PC-3 (cell line): Measurements from ENCODE around the gene SLC26A8. TPM values are rescaled to one million over a fixed set of nuclear protein-coding genes. Genes with fewer than 3 reads are reported as not detected.

Experiments
- ATAC-seq: fragments of 200-7000 bp; cut with Tn5 transposase; 2 replicates; pipeline ENCODE4 v1.9.1; 2020; ENCODE audit warnings: mild to moderate bottlenecking, moderate library complexity
- BruUV-seq: library from RNA; stranded (reverse); fragments of 400-500 nt; replicated peaks from 2 replicates; lab custom pipeline; 2021; lab: Mats Ljungman, UMichigan
- CTCF ChIA-PET: fragments of 300-600 bp; sonication (Branson Sonifier 250); formaldehyde crosslinking; loops from one replicate; lab custom pipeline; 2022; ENCODE audit warnings: antibody characterized with exemption; lab: Charles Lee
- POLR2A ChIA-PET: fragments of 300-600 bp; sonication (Branson Sonifier 250); formaldehyde crosslinking; loops from one replicate; lab custom pipeline; 2022; ENCODE audit warnings: antibody characterized with exemption; ENCODE audit not compliant: unreplicated experiment; lab: Charles Lee
- DNase-seq: peaks from one replicate; pipeline ENCODE4 v3.0.0-alpha.2; 2015
- H2AFZ ChIP-seq: fragments of 300-600 bp; sonication (generic); 2 replicates; pipeline ENCODE4 v1.6.0; 2016; ENCODE audit warnings: antibody characterized with exemption, low read length
- H3F3A ChIP-seq: fragments of 300-600 bp; sonication (generic); one replicate; pipeline ENCODE4 v1.6.0; 2017; ENCODE audit warnings: antibody characterized with exemption, low read length, control low read depth, mild to moderate bottlenecking; ENCODE audit not compliant: unreplicated experiment
- H3K27ac ChIP-seq: fragments of 300-600 bp; sonication (generic); 2 replicates; pipeline ENCODE4 v1.5.1; 2016; ENCODE audit warnings: mild to moderate bottlenecking, low read length
- H3K27me3 ChIP-seq: fragments of 300-600 bp; sonication (generic); 2 replicates; pipeline ENCODE4 v1.6.1; 2016; ENCODE audit warnings: low read length, mixed read lengths
- H3K36me3 ChIP-seq: fragments of 300-600 bp; sonication (generic); 2 replicates; pipeline ENCODE4 v1.6.1; 2016; ENCODE audit warnings: low read depth, mixed run types, low read length, mixed read lengths
- H3K4me1 ChIP-seq: fragments of 300-600 bp; sonication (generic); 2 replicates; pipeline ENCODE4 v1.5.1; 2016; ENCODE audit warnings: low read length; ENCODE audit not compliant: insufficient read depth
- H3K4me2 ChIP-seq: fragments of 300-600 bp; sonication (generic); 2 replicates; pipeline ENCODE4 v1.6.0; 2016; ENCODE audit warnings: low read length
- H3K4me3 ChIP-seq: fragments of 300-600 bp; sonication (generic); 2 replicates; pipeline ENCODE4 v1.5.1; 2016; ENCODE audit warnings: mild to moderate bottlenecking, low read length, mixed read lengths
- H3K79me2 ChIP-seq: fragments of 300-600 bp; sonication (generic); 2 replicates; pipeline ENCODE4 v1.6.1; 2017; ENCODE audit warnings: low read length, mixed read lengths
- H3K9ac ChIP-seq: fragments of 300-600 bp; sonication (generic); 2 replicates; pipeline ENCODE4 v1.6.0; 2016; ENCODE audit warnings: mild to moderate bottlenecking, low read length
- H3K9me2 ChIP-seq: fragments of 300-600 bp; sonication (generic); replicated peaks from 2 replicates; pipeline ENCODE4 v1.6.1; 2016; ENCODE audit warnings: mixed run types, low read length, mixed read lengths
- H3K9me3 ChIP-seq: fragments of 300-600 bp; sonication (generic); 2 replicates; pipeline ENCODE4 v1.6.1; 2016; ENCODE audit warnings: low read length, mixed read lengths
- H4K20me1 ChIP-seq: fragments of 300-600 bp; sonication (generic); 2 replicates; pipeline ENCODE4 v1.6.1; 2016; ENCODE audit warnings: low read length, mixed read lengths
- CTCF ChIP-seq: fragments of 300-600 bp; sonication (generic); conservative IDR thresholded peaks from 2 replicates; pipeline ENCODE4 v1.5.1; 2017; ENCODE audit warnings: antibody characterized with exemption, low read depth, mild to moderate bottlenecking, low read length
- EZH2 ChIP-seq: fragments of 300-600 bp; sonication (generic); IDR thresholded peaks from one replicate; pipeline ENCODE4 v1.6.1; 2017; ENCODE audit warnings: antibody characterized with exemption, mild to moderate bottlenecking, low read length; ENCODE audit not compliant: unreplicated experiment
- EZH2phosphoT487 ChIP-seq: fragments of 300-600 bp; sonication (generic); IDR thresholded peaks from 2 replicates; pipeline ENCODE4 v1.6.1; 2018; ENCODE audit warnings: mild to moderate bottlenecking, antibody characterized with exemption, low read length, borderline replicate concordance
- intact Hi-C: fragments of 100-400 bp; cut with micrococcal nuclease; formaldehyde crosslinking; loops from 2 replicates; pipeline ENCODE4 v1.9.0; 2023
- total RNA-seq: library from RNA; depleted of rRNA; stranded (reverse); fragments of >200 nt; gene quantifications from 2 replicates; pipeline ENCODE4 v1.2.3, GENCODE V29; 2014

SLC26A8 gene
- total RNA-seq, 1 experiment from 2014 or later, result not detected

DNA sequence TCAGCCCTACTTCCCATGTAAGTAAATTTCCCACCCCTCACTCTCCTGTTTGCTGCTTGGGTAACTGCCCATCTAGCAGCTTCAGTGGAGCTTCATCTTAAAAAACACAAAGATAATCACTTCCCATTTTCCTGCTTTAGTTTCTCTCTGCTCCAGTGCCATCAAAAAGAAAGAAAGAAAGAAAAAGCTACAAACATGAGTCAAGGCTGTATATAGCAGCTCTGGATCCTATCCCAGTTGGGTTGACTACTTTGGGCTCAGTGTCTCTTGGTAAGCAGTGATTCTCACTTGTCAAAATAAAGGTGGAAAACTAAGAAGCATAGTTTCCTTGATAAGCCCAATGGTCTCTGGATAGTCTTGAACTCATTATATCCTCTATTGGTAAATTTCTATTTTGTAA, 54.8 kb downstream of the SLC26A8 start:
- H3K27me3 ChIP-seq, result no peaks in the 10 kb centered on the region
- peak overlapping the region; percentile 39; the same call in 1 of the 2 replicates for H2AFZ ChIP-seq
- BruUV-seq, result no TSS peak
- H3K4me3 ChIP-seq, result no peak overlapping the region
- peak overlapping the region; percentile 60 for H3K27ac ChIP-seq
- peak overlapping the region; percentile 13; the same call in 1 of the 2 replicates for H3K4me2 ChIP-seq
- CTCF ChIA-PET, result interaction anchor here (0.6 kb wide), 2 partner anchors 151 to 346 kb away, joined by 3 read pairs; no protein-coding TSS in a partner anchor
- peaks cover 29% of the 10 kb centered on the region for H3K4me1 ChIP-seq
- H3K36me3 ChIP-seq, result no peaks in the 10 kb centered on the region
- no peak overlapping the region for H3K9ac ChIP-seq
- H3F3A ChIP-seq, result no peaks in the 10 kb centered on the region
- no peaks in the 10 kb centered on the region for H4K20me1 ChIP-seq
- POLR2A ChIA-PET, result no interaction called here
- TF ChIP-seq EZH2 (no peak), CTCF (no peak), EZH2phosphoT487 (no peak)
- no peaks in the 10 kb centered on the region for H3K9me2 ChIP-seq
- DNase-seq (no peak), ATAC-seq (peak; percentile 28; the same call in 1 of the 2 replicates)
- no peaks in the 10 kb centered on the region for H3K9me3 ChIP-seq
- intact Hi-C loops, result no loop called here
- H3K79me2 ChIP-seq, result no peaks in the 10 kb centered on the region

DNA sequence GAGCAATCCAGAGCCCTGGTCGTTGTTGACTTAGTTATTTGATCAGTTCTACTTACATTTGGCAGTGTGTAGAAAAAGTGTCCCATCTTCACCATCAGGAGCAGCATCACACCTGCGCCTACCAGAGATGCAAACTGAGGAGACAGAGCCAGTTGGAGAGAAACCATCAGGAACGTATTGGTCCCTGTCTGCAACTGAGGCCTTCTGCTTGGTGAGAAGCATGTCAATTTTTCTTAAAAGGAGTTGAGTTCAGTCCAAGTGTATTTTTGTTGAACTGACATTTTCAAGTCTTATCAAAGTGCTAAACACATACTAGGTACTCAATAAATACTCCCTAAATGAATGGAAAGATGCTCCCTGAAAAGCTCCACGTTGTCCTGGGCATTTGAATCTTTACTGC, 55.6 kb downstream of the SLC26A8 start:
- no peak overlapping the region for H3K27ac ChIP-seq
- no peaks in the 10 kb centered on the region for H4K20me1 ChIP-seq
- H3K4me2 ChIP-seq, result no peak overlapping the region
- POLR2A ChIA-PET, result no interaction called here
- DNase-seq, result no peak
- no peak for ATAC-seq
- no peaks in the 10 kb centered on the region for H3K36me3 ChIP-seq
- no TSS peak for BruUV-seq
- H3K9me2 ChIP-seq, result no peaks in the 10 kb centered on the region
- H2AFZ ChIP-seq, result no peak overlapping the region
- peaks cover 23% of the 10 kb centered on the region for H3K4me1 ChIP-seq
- intact Hi-C loops, result no loop called here
- no peaks in the 10 kb centered on the region for H3K27me3 ChIP-seq
- CTCF ChIA-PET, result no interaction called here
- no peak overlapping the region for H3K9ac ChIP-seq
- H3K9me3 ChIP-seq, result no peaks in the 10 kb centered on the region
- no peak overlapping the region for H3K4me3 ChIP-seq
- H3F3A ChIP-seq, result no peaks in the 10 kb centered on the region
- no peak for TF ChIP-seq EZH2
- TF ChIP-seq CTCF, result no peak
- TF ChIP-seq EZH2phosphoT487, result no peak
- H3K79me2 ChIP-seq, result no peaks in the 10 kb centered on the region

DNA sequence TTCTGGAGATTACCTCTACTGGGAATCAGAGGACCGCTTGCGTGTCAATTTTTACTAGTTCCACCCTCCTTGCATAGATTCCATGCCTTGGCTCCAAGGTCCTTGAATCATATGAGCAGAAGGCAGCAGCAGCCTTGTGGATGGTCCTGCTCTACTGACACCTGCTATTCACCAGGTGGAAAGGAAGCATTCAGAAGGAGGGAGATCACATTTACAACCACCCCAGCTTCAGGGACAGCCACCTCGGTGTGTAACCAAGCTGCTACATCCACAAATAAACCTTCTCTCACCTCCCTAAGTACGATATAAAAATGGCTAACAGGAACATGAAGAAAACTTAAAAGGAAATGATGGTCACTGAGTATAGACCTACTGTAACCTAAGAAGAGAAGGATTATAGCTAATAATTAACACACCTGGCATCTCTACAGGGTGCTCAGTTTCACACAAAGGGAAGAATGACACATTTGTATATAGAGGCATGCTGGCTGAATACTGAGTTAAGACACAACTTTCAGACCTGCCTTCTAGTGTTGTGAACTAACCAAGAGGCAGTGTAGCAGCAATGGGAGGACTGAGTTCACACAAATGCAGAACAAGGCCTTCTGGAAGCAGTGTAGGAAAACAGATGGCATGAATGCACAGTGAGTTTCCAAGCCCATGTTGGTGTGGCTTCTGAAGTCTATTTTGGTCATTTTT, 57.2 kb downstream of the SLC26A8 start:
- CTCF ChIA-PET, result no interaction called here
- no peaks in the 10 kb centered on the region for H3K79me2 ChIP-seq
- TF ChIP-seq EZH2 (no peak), EZH2phosphoT487 (no peak), CTCF (no peak)
- peaks cover 12% of the 10 kb centered on the region; the same call in 1 of the 2 replicates for H3K4me1 ChIP-seq
- H3K27me3 ChIP-seq, result no peaks in the 10 kb centered on the region
- H3K27ac ChIP-seq, result no peak overlapping the region
- no peak overlapping the region for H3K9ac ChIP-seq
- no peaks in the 10 kb centered on the region for H3K9me2 ChIP-seq
- POLR2A ChIA-PET, result no interaction called here
- no peaks in the 10 kb centered on the region for H3F3A ChIP-seq
- no peak overlapping the region for H2AFZ ChIP-seq
- H3K36me3 ChIP-seq, result no peaks in the 10 kb centered on the region
- H3K9me3 ChIP-seq, result no peaks in the 10 kb centered on the region
- no peak overlapping the region for H3K4me3 ChIP-seq
- H3K4me2 ChIP-seq, result no peak overlapping the region
- H4K20me1 ChIP-seq, result no peaks in the 10 kb centered on the region
- intact Hi-C loops, result no loop called here
- BruUV-seq, result no TSS peak
- ATAC-seq (no peak), DNase-seq (no peak)
